GM21423 (cell line): ENCODE results near the gene SCFD2.
A peak's percentile ranks its signal among the peaks of the same experiment; 100 is the strongest.
"Not testable (repeated sequence)": the region's sequence is repeated elsewhere in the genome, so short reads cannot be mapped to it uniquely, and the experiment has no call there.

Source experiments
- ATAC-seq: cut with Tn5 transposase; IDR thresholded peaks from one replicate; pipeline ENCODE4 v1.9.1; 2021; ENCODE audit warnings: mild to moderate bottlenecking, moderate library complexity; ENCODE audit not compliant: unreplicated experiment

The SCFD2 gene

DNA sequence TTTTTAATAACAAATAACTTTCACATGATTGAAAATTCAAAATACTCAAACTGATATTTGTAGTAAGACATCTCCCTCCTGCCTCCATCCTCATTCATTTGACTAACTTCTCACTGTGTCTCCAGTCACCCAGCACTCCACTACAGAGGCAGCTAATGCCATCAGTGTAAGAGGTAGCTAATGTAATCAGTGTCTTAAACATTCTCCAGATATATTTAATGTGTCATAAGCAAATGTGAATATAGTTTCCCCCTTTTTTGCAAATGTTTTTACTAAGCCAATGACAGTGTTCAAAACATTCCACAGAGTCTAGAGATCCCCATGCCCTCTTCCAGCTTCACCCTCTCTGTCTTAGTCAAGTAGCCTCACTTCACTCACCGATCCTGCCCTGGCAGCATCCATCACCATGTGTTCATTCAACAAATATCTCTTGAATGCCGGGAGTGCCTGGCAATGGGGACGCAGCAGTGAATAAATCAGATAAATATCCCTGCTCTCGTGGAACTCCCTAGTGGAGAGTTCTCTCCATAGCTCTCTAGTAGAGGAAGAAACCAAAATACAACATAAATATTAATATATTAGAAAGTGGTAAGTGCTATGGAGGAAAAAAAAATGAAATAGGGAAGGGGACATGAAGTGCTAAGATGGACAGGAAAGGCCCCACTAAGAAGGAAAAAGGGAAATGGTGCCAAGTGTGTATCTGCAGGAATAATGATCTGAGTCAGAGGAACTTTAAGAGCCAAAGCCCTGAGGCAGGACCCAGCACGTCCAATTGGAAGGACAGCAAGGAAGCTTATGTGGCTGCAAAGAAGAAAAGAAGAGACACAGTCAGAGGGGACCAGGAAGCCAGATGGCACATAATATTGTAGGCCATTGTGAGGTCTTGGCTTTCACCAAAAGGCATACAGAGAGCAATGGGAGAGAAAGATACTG, 18.7 kb downstream of the SCFD2 start:
- no peak for ATAC-seq

DNA sequence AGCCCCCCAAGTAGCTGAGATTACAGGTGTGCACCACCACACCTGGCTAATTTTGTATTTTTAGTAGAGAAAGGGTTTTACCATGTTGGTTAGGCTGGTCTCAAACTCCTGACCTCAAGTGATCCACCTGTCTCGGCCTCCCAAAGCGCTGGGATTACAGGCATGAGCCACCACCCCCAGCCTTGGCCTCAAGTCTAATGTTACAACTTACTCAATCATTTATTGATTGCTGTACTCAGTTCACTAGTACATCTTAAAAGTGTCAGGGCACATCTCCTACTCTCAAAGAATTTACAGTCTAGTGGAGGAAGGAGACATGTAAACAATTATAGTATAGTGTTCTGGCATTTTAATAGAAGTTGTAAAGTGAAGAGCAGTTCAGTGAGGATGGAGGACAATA, 19.5 kb downstream of the SCFD2 start:
- not testable (repeated sequence) for ATAC-seq

GRCh38 chr4:53340145-53340544, 25.7 kb downstream of the SCFD2 start:
- not testable (repeated sequence) for ATAC-seq

GRCh38 chr4:53334916-53335315, 30.9 kb downstream of the SCFD2 start:
- ATAC-seq, result not testable (repeated sequence)

DNA sequence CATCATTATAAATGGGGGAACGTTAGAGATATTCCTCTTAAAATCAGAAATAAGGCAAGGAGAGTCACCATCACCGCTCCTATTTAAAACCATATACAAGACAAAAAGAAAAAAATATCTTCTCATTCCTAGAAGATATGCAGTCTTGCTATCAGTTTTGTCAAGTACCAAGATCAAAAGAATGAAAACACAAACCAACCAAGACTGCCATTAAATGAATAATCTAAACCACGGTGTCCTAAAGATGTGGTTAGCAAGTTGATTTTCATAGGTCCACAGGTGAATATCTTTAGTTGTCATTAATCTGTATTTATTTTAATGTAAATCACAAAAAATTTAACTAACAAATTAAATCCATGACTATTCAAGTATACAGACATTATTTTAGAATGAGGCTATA, 39.3 kb downstream of the SCFD2 start:
- ATAC-seq, result no peak

DNA sequence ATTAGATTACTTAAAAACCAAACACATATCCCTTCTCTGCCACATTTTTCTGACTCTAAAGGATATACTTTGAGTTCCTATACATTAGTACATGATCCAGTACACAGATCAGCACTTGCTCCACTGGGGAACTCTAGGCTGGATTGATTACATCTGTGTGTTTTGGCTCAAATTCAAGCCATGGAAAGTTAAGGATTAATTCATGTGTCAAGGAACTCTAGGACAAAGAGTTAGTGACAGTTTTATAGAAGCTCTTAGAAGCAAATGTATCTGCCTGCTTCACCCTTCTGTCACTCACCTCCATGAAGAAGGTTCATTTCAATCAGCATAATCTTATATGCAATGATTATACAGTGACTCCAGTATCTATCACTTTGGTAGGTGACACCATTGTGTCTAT, 43.2 kb downstream of the SCFD2 start:
- no peak for ATAC-seq

GRCh38 chr4:53321984-53322289, 43.9 kb downstream of the SCFD2 start:
- no peak for ATAC-seq

DNA sequence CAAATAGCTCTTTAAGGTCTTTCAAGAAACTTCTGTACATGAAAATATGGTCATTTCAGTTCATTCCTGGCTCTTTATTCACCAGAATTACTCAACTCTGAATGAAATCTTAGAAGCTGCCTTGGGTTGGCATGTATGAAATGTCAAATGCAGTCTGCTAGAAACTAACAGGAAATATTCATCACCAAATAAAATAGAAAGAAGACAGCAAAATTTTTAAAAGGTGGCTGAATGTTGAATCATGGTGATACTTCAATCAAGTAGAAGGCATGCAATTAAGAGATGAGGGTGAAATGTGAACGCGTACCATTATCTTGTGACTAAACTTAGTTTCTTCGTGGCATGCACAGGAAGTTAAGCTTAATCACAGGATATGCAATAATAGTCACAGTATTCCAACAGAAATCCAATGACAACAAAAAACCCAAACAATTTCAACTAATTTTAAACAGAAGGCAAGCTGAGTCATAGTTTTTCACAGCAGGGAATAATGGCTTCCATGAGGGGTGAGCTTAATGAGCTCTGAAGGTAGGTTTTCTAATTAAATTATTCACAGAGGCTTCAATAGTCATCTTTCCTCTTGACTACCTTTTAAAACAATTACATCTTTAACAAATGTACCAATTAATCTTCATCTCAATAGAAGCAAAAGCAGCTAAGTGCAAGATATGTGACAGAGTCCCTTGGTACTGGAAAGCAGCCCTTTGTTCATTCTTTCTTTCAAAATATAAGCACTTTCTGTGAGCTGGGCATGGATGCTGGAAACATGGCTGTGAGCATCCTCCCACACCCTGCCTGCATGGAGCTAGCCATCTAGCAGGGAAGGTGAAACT, 44.5 kb downstream of the SCFD2 start:
- ATAC-seq, result no peak

DNA sequence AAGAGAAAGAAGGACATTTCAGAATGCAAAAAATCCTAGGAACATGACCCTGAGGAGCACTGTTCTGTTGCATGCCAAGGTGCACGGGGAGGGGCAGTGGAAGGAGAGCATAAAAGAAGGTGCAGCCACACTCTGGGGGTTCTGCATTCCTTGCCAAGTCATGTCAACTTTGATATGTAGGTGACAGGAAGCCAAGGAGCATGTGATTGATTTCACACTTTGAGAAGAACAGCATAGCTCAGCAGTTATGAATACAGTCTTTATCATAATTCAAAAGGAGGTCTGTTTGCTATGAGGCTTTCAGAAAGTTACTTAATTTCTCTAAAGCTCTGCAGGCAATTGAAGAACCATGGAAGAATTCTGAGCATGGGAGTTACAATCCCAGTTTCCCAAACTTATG, 50.6 kb downstream of the SCFD2 start:
- ATAC-seq, result no peak

DNA sequence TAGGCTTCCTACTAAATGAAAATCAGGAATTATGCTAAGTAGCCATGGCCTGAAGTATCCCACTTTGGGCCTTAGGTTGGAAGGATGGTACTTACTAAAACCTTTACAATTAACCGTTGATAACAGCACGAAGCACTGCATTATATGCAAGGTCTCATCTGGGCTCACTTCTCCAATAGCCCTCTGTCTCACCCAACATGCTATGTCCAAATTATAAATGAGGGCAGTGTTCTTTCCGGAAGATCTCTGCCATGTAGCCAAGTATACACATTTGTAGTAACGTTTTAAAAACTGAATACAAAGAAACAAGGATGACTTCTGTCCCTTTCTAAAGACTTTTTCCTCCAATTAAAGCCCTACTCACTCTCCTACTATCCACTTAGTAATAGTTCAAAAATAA, 51.6 kb downstream of the SCFD2 start:
- ATAC-seq, result no peak

DNA sequence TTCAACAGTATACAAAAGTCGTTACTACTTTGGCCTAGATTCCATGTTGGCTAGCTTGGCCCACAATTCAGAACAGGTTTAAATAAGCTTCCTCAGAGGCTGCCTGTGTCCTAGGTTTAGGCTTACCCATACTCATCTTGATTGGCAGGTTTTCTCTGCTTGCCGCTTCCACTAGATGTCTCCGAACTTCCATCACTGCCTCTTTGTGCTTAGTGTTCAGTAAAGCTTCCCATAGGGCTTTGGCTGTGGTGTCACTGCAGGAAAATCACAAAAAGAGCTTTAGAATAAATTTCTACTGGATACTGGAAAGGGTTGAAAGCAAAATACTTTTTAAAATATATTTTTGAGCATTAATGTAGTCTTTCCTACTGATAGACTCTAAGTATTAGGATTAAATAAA, 52.4 kb downstream of the SCFD2 start:
- ATAC-seq, result no peak

GRCh38 chr4:53309321-53310040, 56.4 kb downstream of the SCFD2 start:
- no peak for ATAC-seq

DNA sequence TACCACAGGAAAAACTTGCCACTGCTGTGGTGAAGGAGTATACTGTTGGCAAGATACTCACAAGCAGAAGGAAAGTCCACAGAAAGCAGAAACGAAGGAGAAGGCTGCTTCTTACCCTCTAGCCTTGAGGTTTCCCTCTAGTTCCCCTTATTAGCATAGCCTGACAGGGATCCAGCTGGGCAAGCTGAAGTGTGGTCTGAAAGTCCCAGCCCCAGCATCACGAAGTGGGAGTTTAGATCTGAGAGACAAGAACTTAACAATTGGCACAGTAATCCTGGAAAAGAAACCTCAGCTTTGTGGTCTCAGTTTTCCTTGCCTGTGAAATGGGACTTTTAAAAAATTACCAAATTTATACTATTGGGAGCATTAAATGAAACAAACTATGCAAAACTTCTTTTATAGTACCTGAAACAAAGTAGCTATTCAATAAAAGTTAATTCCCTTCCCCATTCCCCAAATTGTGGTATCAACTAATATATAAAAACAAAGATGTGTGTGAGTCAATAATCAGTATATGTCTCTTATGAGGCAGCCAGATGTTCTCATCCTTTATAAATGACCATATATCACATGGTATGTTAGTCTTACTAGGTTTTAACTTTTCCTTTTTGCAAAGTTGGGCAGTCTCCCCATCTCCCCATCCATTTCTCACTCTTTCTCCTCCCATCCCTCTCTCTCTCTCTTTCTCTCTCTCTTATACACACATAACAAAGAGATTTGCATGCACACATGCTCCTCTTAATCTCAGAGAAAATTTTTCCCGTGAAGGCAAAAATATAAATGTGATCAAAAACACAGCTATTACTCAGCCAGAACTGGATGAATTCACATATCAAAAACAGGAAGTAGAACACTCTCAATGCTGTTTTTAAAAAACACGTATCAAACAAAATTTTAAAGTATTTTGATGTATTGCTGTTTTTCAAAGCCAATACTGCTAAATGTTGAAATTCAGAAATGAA, 57.8 kb downstream of the SCFD2 start:
- peak; percentile 68 for ATAC-seq

DNA sequence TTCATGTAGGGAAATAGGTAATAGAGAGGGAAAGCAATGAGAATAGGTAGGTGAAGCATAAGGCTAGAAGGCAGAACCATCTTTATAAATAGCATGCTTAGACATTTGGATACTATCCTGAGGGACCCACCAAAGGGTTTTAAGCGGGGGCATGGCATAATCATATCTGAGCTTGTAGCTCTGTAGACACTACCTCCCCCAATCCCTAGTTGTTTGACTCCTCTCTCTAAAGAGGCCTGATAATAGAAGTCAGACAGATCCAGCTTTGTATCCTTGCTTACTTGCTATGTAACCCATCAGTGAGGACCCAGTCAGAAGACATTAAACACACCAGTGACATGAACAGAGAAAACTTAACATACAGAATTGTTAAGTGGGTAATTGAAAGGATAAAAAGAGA, 58.7 kb downstream of the SCFD2 start:
- ATAC-seq, result no peak

DNA sequence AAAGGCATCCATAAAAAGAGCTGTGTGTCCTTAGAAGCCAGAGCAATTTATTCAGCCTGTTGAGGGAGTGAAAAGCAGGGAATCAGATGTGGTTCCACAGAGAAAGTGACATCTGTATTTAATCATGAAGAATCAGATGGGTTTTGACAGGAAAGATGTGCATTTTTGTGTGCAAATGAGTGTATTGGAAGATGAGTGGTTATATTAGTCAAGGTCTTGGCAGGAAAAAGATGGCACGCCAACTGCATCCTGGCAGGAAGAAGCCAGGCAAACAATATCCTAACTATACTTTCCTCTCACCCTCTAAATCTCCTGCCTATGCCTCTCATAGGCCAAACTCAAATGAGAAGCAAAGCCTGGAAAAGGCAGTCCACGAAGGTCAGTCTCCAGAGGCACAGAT, 59.1 kb downstream of the SCFD2 start:
- no peak for ATAC-seq

DNA sequence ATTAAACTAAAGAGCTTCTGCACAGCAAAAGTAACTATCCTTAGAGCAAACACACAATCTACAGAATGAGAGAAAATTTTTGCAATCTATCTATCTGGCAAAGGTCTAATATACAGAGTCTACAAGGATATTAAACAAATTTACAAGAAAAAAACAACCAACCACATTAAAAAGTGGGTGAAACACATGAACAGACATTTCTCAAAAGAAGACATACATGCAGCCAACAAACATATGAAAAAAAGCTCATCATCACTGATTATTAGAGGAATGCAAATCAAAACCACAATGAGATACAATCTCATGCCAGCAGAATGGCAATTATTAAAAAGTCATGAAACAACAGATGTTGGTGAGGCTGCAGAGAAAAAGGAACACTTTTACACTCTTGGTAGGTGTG, 73.7 kb downstream of the SCFD2 start:
- ATAC-seq, result not testable (repeated sequence)

- no peak for ATAC-seq
Measured at GRCh38 chr4:53281438-53281837, 84.4 kb downstream of the SCFD2 start.

DNA sequence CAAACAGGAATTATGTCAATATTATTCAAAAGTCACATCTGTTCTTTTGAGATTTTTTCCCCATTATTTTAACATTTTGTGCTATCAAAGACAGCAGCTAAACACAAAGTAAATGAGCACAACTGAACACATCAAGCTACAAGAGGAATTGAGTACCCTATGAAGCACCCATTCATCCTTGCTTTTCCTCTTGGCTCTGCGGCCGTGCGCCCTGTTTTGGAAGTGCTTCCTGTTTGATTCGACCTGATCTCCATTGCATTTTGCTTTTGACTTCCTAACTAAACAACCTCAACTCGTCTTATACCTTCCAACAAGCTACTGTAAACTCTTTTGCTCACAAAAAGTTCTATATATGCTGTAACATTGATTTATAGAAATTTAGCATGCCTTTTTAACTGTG, 85.0 kb downstream of the SCFD2 start:
- no peak for ATAC-seq

GRCh38 chr4:53274609-53275268, 91.1 kb downstream of the SCFD2 start:
- ATAC-seq, result no peak

DNA sequence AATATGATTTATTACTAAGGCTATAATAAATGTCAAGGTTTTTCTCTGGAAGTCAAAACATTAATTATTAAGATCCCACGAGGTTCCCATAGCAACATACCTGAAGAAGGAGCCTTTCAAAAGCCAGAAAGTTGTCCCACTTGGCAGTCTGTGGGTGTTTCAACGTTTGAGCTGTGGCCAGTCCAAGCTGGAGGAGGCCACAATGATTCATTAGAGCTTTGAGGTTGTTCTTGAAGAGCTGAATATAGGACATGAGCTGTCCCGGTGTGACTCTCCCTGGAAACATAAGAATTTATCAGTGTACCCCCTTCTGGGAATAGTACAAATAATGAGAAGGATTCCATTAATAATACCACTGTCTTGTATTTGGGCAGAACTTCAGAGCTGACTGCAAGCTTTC, 92.1 kb downstream of the SCFD2 start:
- ATAC-seq, result no peak
